22Rv1 (cell line): Measurements from ENCODE around the gene PHB1.

Experiments used
- ZFX ChIP-seq: fragments of 450-650 bp; IDR thresholded peaks from 2 replicates; pipeline ENCODE4 v1.6.1; 2017; ENCODE audit warnings: antibody characterized with exemption, borderline replicate concordance
- TF ChIP-seq, protein P1 (sequence below): fragments of 450-650 bp; IDR thresholded peaks from 2 replicates; pipeline ENCODE4 v1.5.1; 2017; ENCODE audit warnings: mild to moderate bottlenecking

DNA sequence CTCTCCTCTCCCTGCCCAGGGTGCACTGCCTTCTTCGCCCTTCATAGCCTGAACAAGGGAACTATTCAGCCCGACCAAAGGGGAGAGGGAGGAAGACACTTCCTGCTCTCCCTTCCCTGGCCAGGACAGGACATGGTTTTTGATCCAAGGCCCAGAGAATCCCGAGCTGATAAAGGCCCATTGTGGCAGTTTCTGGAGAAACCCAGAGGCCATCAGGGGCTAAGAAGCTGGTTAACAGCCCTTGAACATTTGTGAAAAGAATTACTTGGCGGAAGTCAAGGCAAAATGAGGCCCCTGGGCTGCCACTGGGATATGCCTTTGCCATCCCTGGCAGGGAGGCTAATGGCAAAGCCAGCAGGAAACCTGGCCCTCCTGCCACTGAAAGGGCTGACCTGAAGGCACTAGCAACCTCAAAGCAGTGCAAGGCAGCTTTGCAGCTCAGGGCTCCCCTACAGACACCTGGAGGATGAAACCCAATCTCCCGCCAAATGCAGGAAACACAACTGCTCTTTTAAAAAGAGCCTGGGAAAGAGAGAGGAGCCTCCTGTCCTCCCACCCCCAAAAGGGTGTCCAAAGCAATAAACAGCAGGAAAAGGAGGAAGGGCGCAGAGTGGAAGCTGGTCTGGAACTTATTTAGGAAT is 12.6 kb downstream of the PHB1 start:
- TF ChIP-seq, protein P1, sequence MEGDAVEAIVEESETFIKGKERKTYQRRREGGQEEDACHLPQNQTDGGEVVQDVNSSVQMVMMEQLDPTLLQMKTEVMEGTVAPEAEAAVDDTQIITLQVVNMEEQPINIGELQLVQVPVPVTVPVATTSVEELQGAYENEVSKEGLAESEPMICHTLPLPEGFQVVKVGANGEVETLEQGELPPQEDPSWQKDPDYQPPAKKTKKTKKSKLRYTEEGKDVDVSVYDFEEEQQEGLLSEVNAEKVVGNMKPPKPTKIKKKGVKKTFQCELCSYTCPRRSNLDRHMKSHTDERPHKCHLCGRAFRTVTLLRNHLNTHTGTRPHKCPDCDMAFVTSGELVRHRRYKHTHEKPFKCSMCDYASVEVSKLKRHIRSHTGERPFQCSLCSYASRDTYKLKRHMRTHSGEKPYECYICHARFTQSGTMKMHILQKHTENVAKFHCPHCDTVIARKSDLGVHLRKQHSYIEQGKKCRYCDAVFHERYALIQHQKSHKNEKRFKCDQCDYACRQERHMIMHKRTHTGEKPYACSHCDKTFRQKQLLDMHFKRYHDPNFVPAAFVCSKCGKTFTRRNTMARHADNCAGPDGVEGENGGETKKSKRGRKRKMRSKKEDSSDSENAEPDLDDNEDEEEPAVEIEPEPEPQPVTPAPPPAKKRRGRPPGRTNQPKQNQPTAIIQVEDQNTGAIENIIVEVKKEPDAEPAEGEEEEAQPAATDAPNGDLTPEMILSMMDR = no peak
- TF ChIP-seq ZFX = no peak
